KMS-11 (cell line): ENCODE data around the gene RUNX1.

Experiments
- H2AFZ ChIP-seq: fragments of 200-600 bp; sonication (generic); 2 replicates; pipeline ENCODE4 v1.6.1; 2016; ENCODE audit warnings: antibody characterized with exemption, mixed run types, low read depth
- H3K27ac ChIP-seq: fragments of 200-600 bp; sonication (generic); 2 replicates; pipeline ENCODE4 v1.6.1; 2016; ENCODE audit warnings: mild to moderate bottlenecking, mixed run types
- H3K27me3 ChIP-seq: fragments of 200-600 bp; sonication (generic); 2 replicates; pipeline ENCODE4 v1.6.1; 2017; ENCODE audit warnings: mild to moderate bottlenecking, low read depth, mixed run types, moderate library complexity; ENCODE audit not compliant: insufficient read depth
- H3K36me3 ChIP-seq: fragments of 200-600 bp; sonication (generic); 2 replicates; pipeline ENCODE4 v1.6.1; 2017; ENCODE audit warnings: mild to moderate bottlenecking, mixed run types; ENCODE audit not compliant: insufficient read depth
- H3K4me1 ChIP-seq: fragments of 200-600 bp; sonication (generic); 2 replicates; pipeline ENCODE4 v1.6.1; 2016; ENCODE audit warnings: mild to moderate bottlenecking, low read depth, mixed run types; ENCODE audit not compliant: poor library complexity, severe bottlenecking
- H3K4me2 ChIP-seq: fragments of 200-600 bp; sonication (generic); 2 replicates; pipeline ENCODE4 v1.7.0; 2016; ENCODE audit warnings: mild to moderate bottlenecking, mixed run types
- H3K4me3 ChIP-seq: fragments of 200-600 bp; sonication (generic); IDR thresholded peaks from 2 replicates; pipeline ENCODE4 v1.6.1; 2017; ENCODE audit warnings: low read depth, low read length, mixed read lengths; ENCODE audit not compliant: insufficient read depth
- H3K79me2 ChIP-seq: fragments of 200-600 bp; sonication (generic); 2 replicates; pipeline ENCODE4 v1.6.1; 2016; ENCODE audit warnings: low read depth, mixed run types; ENCODE audit not compliant: insufficient read depth
- H3K9ac ChIP-seq: fragments of 200-600 bp; sonication (generic); 2 replicates; pipeline ENCODE4 v1.6.1; 2016; ENCODE audit warnings: mild to moderate bottlenecking, mixed run types
- H4K20me1 ChIP-seq: fragments of 200-600 bp; sonication (generic); 2 replicates; pipeline ENCODE4 v1.6.1; 2016; ENCODE audit warnings: mild to moderate bottlenecking, mixed run types; ENCODE audit not compliant: insufficient read depth
- TF ChIP-seq, protein P1 (sequence below): fragments of 200-600 bp; sonication (generic); conservative IDR thresholded peaks from 2 replicates; pipeline ENCODE4 v1.6.1; 2017; ENCODE audit warnings: low read depth, mild to moderate bottlenecking, antibody characterized with exemption, low read length, moderate library complexity, mixed read lengths

Gene RUNX1

DNA sequence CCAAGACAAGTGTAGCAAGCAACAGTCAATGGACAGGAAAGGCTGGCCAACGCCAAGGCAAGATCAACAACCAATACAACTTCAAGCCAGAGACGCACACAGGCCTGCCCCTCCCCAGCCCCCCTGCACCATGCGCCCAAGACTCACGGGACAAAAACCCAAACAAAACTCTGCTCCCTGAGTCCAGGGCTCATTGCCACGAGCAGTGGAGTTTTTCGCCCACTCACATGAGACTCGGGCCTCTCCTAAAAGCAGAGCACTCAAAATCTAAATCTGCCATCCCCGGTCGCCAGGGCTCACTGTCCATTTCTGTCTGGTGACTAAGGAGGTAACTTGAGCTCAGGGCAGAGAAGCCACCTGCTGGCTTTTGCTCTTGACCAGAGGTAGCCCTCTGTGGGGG is 205.5 kb downstream of the RUNX1 start:
- TF ChIP-seq, protein P1, sequence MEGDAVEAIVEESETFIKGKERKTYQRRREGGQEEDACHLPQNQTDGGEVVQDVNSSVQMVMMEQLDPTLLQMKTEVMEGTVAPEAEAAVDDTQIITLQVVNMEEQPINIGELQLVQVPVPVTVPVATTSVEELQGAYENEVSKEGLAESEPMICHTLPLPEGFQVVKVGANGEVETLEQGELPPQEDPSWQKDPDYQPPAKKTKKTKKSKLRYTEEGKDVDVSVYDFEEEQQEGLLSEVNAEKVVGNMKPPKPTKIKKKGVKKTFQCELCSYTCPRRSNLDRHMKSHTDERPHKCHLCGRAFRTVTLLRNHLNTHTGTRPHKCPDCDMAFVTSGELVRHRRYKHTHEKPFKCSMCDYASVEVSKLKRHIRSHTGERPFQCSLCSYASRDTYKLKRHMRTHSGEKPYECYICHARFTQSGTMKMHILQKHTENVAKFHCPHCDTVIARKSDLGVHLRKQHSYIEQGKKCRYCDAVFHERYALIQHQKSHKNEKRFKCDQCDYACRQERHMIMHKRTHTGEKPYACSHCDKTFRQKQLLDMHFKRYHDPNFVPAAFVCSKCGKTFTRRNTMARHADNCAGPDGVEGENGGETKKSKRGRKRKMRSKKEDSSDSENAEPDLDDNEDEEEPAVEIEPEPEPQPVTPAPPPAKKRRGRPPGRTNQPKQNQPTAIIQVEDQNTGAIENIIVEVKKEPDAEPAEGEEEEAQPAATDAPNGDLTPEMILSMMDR = no peak
- Histone ChIP-seq H3K4me2 (peak overlapping the region; percentile 83; the same call in 1 of the 2 replicates), H2AFZ (no peak overlapping the region), H3K27ac (no peak overlapping the region), H3K9ac (no peak overlapping the region), H4K20me1 (no peaks in the 10 kb centered on the region), H3K79me2 (no peaks in the 10 kb centered on the region), H3K4me3 (no peak overlapping the region), H3K4me1 (peaks cover 51% of the 10 kb centered on the region), H3K27me3 (no peaks in the 10 kb centered on the region), H3K36me3 (no peaks in the 10 kb centered on the region)

DNA sequence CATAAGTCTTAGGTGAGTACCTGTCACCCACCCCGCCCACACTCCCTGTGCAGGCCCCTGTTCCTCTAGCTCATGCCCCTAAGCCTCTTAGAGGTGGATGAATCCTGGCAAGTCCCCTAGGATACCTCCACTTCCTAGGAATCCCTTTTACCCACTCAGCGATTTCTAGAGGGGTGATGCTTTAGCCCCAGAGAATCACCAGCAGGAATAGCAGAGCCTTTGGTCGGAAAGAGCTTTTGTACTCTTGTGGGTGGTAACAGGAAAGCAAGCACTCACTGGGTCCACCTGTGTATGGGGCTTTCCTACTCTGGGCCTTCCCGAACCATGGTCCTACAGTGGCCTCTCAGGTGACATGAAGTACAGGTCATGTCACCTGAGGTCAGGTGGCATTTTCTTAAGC is 207.9 kb downstream of the RUNX1 start:
- H3K36me3 ChIP-seq = no peaks in the 10 kb centered on the region

DNA sequence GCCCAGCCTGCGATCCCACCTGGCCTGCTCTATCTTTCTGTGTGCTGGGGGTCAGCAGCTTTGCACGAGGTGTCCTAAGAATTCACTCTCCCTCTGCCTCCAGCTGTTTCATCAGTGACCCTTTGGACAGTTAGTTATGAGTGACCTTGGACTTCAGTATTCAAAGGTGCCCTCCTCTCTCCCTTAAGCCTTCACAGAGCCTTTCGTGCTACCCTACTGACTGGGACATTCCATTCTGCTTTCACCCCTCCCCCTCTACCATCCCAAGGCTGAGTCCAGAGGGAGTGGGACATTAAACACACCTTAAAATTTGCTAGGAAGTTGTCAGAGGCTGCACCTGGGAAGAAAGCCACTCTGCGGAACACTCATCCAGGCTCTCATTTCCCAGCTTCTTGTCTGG is 208.4 kb downstream of the RUNX1 start:
- Histone ChIP-seq H3K4me3 (no peak overlapping the region), H3K9ac (no peak overlapping the region), H3K4me2 (no peak overlapping the region), H2AFZ (no peak overlapping the region), H3K36me3 (no peaks in the 10 kb centered on the region), H3K4me1 (peaks cover 28% of the 10 kb centered on the region), H3K27me3 (no peaks in the 10 kb centered on the region), H3K27ac (no peak overlapping the region), H3K79me2 (no peaks in the 10 kb centered on the region), H4K20me1 (no peaks in the 10 kb centered on the region)
- TF ChIP-seq, protein P1 = no peak

More for the DNA sequence above, 207.9 kb downstream of the RUNX1 start:
- H3K27me3 ChIP-seq = no peaks in the 10 kb centered on the region
- no peak overlapping the region for H2AFZ ChIP-seq
- H3K4me1 ChIP-seq = peaks cover 32% of the 10 kb centered on the region
- TF ChIP-seq, protein P1 = no peak
- no peak overlapping the region for H3K4me2 ChIP-seq
- H4K20me1 ChIP-seq = no peaks in the 10 kb centered on the region
- no peaks in the 10 kb centered on the region for H3K79me2 ChIP-seq
- H3K27ac ChIP-seq = no peak overlapping the region
- no peak overlapping the region for H3K4me3 ChIP-seq
- H3K9ac ChIP-seq = no peak overlapping the region

DNA sequence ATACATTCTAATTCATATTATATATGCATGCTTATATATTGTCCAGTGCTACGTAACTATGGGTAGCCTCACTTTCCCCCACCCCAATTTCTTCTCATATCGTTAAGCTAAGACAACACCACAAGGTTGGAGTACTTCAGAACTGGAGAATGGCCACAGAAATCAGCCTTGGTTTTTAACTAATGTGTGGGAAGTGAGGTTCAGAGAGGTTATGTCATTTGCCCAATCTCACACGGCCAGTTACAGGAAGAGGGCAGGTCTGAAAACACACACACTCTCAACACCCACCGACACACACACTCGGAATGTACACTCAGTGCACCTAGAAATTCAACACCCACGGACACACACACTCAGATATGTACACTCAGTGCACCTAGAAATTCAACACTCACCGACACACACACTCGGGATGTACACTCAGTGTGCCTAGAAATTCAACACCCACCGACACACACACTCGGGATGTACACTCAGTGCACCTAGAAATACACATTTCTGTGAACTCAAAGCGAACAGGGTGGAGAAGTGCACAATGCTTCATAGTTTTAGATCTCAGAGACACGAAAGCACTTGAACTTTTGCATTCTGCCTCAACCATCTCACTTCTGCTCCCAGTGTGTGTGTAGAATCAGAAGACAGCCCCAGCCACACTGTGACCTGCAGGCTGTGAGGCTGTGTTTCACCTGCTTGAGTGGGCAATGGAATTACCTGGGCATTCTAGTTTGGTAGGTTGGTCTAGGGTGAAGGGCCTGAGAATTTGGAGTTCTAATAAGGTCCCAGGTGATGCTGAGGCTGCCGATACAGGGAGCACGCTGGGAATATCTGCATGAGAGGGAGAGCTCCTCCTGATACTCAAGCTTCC is 209.9 kb downstream of the RUNX1 start:
- no peak overlapping the region for H3K9ac ChIP-seq
- H3K4me2 ChIP-seq = no peak overlapping the region
- H4K20me1 ChIP-seq = no peaks in the 10 kb centered on the region
- H3K79me2 ChIP-seq = no peaks in the 10 kb centered on the region
- H3K27me3 ChIP-seq = no peaks in the 10 kb centered on the region
- TF ChIP-seq, protein P1 = no peak
- H3K36me3 ChIP-seq = no peaks in the 10 kb centered on the region
- no peak overlapping the region for H3K27ac ChIP-seq
- H2AFZ ChIP-seq = no peak overlapping the region
- H3K4me1 ChIP-seq = peaks cover 13% of the 10 kb centered on the region
- no peak overlapping the region for H3K4me3 ChIP-seq
